ENCODE data around the gene DIPK1A.
A peak's percentile ranks its signal among the peaks of the same experiment; 100 is the strongest.

DIPK1A gene

DNA sequence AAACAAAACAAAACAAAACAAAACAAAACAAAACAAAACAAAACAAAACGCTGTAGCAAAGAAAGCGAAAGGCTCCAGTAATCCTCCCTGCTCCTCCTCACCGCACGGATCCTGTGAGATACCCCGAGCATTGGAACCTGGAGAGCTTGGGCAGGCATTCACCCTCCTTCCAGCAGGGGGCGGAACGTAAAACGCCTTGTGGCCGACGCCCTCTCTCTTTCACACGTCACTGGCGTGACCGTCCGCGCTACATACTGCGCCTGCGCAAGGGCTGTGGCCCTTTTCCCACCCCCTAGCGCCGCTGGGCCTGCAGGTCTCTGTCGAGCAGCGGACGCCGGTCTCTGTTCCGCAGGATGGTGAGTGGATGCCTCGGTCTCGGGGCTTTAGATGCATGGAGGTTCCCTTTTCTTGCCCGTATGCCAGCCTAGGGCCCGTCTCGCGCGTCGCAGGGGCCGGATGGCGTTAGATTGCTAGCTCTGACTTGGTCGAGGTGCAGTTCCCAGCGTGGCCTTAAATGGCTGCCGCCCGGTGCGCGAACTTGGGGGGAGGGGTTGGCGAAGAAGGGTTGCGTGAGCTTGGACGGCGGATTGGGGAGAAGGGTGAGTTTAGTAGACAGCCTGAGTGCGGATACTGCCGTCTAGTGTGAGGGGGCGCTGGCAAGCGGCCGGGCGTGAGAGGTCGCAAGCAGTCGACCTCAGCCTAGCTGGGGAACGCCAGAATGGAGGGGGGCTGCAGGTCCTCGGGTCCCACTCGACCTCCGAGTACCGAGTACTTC is 129.3 kb downstream of the DIPK1A start, which contains the start of gene RPL5:
TSS of gene RPL5 (plus strand) at position 279 of the 775 bp plus-strand sequence. CDS start at position 354, 75 bp downstream.
- TF ChIP-seq EGR1 (IDR thresholded peaks at IDR 0.05) (no peak), EP300 (IDR thresholded peaks at IDR 0.05; ENCODE audit: borderline replicate concordance) (peak; percentile 44; the same call in 1 of the 2 replicates), TEAD4 (IDR thresholded peaks at IDR 0.05) (peak; percentile 59), ZBTB7A (IDR thresholded peaks at IDR 0.05; ENCODE audit: low read depth) (peak; percentile 48; the same call in 1 of the 2 replicates), TCF12 (IDR thresholded peaks at IDR 0.05; ENCODE audit: low read depth) (peak; percentile 77), RAD21 (IDR thresholded peaks at IDR 0.05; ENCODE audit: low read depth) (peak; percentile 29; the same call in 1 of the 2 replicates), CREB1 (IDR thresholded peaks at IDR 0.05; ENCODE audit: low read depth) (peak; percentile 77), TAF1 (IDR thresholded peaks at IDR 0.05; ENCODE audit: low read depth) (peak; percentile 100), CEBPB (IDR thresholded peaks at IDR 0.05) (no peak), NFIC (IDR thresholded peaks at IDR 0.05) (peak; percentile 8; the same call in 1 of the 2 replicates), YY1 (IDR thresholded peaks at IDR 0.05; ENCODE audit: low read depth) (peak; percentile 91), FOXM1 (IDR thresholded peaks at IDR 0.05; ENCODE audit: borderline replicate concordance, low read depth) (peak; percentile 39; the same call in 1 of the 2 replicates)
- TF ChIP-seq, protein P1, sequence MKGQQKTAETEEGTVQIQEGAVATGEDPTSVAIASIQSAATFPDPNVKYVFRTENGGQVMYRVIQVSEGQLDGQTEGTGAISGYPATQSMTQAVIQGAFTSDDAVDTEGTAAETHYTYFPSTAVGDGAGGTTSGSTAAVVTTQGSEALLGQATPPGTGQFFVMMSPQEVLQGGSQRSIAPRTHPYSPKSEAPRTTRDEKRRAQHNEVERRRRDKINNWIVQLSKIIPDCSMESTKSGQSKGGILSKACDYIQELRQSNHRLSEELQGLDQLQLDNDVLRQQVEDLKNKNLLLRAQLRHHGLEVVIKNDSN (IDR thresholded peaks at IDR 0.05): peak; percentile 54
- TF ChIP-seq, protein P2, sequence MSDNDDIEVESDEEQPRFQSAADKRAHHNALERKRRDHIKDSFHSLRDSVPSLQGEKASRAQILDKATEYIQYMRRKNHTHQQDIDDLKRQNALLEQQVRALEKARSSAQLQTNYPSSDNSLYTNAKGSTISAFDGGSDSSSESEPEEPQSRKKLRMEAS (IDR thresholded peaks at IDR 0.05): peak; percentile 99
- TF ChIP-seq, protein P3, sequence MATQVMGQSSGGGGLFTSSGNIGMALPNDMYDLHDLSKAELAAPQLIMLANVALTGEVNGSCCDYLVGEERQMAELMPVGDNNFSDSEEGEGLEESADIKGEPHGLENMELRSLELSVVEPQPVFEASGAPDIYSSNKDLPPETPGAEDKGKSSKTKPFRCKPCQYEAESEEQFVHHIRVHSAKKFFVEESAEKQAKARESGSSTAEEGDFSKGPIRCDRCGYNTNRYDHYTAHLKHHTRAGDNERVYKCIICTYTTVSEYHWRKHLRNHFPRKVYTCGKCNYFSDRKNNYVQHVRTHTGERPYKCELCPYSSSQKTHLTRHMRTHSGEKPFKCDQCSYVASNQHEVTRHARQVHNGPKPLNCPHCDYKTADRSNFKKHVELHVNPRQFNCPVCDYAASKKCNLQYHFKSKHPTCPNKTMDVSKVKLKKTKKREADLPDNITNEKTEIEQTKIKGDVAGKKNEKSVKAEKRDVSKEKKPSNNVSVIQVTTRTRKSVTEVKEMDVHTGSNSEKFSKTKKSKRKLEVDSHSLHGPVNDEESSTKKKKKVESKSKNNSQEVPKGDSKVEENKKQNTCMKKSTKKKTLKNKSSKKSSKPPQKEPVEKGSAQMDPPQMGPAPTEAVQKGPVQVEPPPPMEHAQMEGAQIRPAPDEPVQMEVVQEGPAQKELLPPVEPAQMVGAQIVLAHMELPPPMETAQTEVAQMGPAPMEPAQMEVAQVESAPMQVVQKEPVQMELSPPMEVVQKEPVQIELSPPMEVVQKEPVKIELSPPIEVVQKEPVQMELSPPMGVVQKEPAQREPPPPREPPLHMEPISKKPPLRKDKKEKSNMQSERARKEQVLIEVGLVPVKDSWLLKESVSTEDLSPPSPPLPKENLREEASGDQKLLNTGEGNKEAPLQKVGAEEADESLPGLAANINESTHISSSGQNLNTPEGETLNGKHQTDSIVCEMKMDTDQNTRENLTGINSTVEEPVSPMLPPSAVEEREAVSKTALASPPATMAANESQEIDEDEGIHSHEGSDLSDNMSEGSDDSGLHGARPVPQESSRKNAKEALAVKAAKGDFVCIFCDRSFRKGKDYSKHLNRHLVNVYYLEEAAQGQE (IDR thresholded peaks at IDR 0.05; ENCODE audit: low read depth): no peak

DNA sequence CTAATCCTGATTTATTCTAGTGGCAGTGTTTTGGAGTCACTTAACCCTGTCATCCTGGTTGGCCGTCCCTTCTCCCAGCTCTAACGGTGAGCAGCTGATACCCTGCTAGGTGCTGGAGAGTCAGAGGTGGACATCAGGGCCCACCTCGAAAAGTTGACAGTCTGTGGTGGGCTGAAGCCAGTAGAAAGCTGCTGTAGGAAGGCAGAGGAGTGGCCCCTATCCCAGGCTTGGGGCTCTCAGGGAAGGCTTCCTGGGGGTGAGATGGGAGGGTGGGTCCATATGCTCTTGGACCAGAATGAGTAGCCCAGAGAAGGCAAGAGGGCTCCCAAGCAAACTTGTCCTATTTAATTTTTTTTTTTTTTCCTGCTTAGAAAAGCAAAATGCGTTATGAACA is 129.9 kb downstream of the DIPK1A start:
- TF ChIP-seq CEBPB (IDR thresholded peaks at IDR 0.05) (no peak), EP300 (IDR thresholded peaks at IDR 0.05; ENCODE audit: borderline replicate concordance) (no peak), YY1 (IDR thresholded peaks at IDR 0.05; ENCODE audit: low read depth) (no peak), NFIC (IDR thresholded peaks at IDR 0.05) (no peak), RAD21 (IDR thresholded peaks at IDR 0.05; ENCODE audit: low read depth) (no peak), FOXM1 (IDR thresholded peaks at IDR 0.05; ENCODE audit: borderline replicate concordance, low read depth) (no peak), EGR1 (IDR thresholded peaks at IDR 0.05) (no peak), TAF1 (IDR thresholded peaks at IDR 0.05; ENCODE audit: low read depth) (no peak), TCF12 (IDR thresholded peaks at IDR 0.05; ENCODE audit: low read depth) (no peak), TEAD4 (IDR thresholded peaks at IDR 0.05) (no peak), ZBTB7A (IDR thresholded peaks at IDR 0.05; ENCODE audit: low read depth) (no peak), CREB1 (IDR thresholded peaks at IDR 0.05; ENCODE audit: low read depth) (no peak)
- TF ChIP-seq, protein P3 (IDR thresholded peaks at IDR 0.05; ENCODE audit: low read depth): no peak
- TF ChIP-seq, protein P2 (IDR thresholded peaks at IDR 0.05): no peak
- TF ChIP-seq, protein P1 (IDR thresholded peaks at IDR 0.05): no peak

DNA sequence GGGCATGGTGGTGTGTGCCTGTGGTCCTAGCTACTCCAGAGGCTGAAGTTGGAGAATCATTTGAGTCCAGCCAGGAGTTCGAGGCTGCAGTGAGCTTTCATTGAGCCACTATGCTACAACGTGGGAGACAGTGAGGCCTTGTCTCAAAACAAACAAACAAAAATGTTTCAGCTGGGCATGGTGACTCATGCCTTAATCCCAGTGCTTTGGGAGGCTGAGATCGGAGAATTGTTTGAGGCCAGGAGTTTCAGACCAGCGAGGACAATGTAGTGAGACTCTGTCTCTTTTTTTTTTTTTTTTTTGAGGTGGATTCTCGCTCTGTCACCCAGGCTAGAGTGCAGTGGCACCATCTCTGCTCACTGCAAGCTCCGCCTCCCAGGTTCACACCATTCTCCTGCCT is 134.5 kb downstream of the DIPK1A start:
- TF ChIP-seq, protein P1 (IDR thresholded peaks at IDR 0.05): no peak
- no peak for TF ChIP-seq RAD21 (IDR thresholded peaks at IDR 0.05; ENCODE audit: low read depth)

DNA sequence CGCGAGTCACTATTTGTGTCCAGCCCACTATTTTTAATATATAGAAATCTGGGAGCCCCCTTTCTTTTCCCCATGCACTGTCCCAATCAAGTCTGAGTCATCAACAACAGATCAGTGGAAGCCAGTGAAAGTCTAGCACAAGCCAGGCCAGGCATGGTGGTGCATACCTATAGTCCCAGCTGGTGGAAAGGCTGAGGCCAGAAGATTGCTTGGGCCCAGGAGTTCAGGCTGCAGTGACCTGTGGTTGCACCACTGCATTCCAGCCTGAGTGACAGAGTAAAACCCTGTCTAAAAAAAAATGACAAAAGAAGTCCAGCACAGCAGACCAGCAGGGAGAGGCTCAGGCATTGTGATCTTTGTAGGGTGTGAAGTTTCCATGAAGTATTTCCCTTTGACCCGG is 138.4 kb downstream of the DIPK1A start:
- no peak for TF ChIP-seq TCF12 (IDR thresholded peaks at IDR 0.05; ENCODE audit: low read depth)
- no peak for TF ChIP-seq ZBTB7A (IDR thresholded peaks at IDR 0.05; ENCODE audit: low read depth)
- TF ChIP-seq FOXM1 (IDR thresholded peaks at IDR 0.05; ENCODE audit: borderline replicate concordance, low read depth): no peak
- TF ChIP-seq EGR1 (IDR thresholded peaks at IDR 0.05): no peak
- no peak for TF ChIP-seq NFIC (IDR thresholded peaks at IDR 0.05)

DNA sequence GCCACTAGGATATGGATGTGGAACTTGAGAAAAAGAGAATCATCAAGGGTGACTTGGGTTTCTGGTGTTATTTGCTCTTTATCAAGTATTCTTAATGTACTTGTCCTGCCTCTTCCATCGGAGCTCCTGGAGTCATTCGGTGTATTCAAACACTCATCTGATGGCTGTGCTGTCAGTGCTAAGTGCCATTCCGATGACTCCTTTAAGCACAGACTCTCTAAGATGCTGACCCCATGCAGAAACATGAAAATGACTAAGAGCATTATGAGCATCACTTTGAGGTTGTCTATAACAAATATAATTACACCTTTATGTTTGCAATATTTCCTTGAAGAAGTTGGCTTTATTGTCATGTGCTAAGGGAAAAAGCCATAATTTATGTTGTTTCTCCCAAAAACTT is 140.7 kb downstream of the DIPK1A start:
- no peak for TF ChIP-seq TEAD4 (IDR thresholded peaks at IDR 0.05)
- TF ChIP-seq, protein P3 (IDR thresholded peaks at IDR 0.05; ENCODE audit: low read depth): no peak
- TF ChIP-seq YY1 (IDR thresholded peaks at IDR 0.05; ENCODE audit: low read depth): no peak
- TF ChIP-seq NFIC (IDR thresholded peaks at IDR 0.05): no peak
- TF ChIP-seq TCF12 (IDR thresholded peaks at IDR 0.05; ENCODE audit: low read depth): no peak
- TF ChIP-seq, protein P2 (IDR thresholded peaks at IDR 0.05): no peak
- TF ChIP-seq TAF1 (IDR thresholded peaks at IDR 0.05; ENCODE audit: low read depth): no peak
- TF ChIP-seq FOXM1 (IDR thresholded peaks at IDR 0.05; ENCODE audit: borderline replicate concordance, low read depth): no peak
- no peak for TF ChIP-seq EGR1 (IDR thresholded peaks at IDR 0.05)
